HG03432 (cell line): ENCODE data around the gene NKAIN1.

Source experiments
- ATAC-seq: cut with Tn5 transposase; IDR thresholded peaks from one replicate; pipeline ENCODE4 v1.9.1; 2021; ENCODE audit warnings: mild to moderate bottlenecking, moderate library complexity; ENCODE audit not compliant: unreplicated experiment

The NKAIN1 gene

DNA sequence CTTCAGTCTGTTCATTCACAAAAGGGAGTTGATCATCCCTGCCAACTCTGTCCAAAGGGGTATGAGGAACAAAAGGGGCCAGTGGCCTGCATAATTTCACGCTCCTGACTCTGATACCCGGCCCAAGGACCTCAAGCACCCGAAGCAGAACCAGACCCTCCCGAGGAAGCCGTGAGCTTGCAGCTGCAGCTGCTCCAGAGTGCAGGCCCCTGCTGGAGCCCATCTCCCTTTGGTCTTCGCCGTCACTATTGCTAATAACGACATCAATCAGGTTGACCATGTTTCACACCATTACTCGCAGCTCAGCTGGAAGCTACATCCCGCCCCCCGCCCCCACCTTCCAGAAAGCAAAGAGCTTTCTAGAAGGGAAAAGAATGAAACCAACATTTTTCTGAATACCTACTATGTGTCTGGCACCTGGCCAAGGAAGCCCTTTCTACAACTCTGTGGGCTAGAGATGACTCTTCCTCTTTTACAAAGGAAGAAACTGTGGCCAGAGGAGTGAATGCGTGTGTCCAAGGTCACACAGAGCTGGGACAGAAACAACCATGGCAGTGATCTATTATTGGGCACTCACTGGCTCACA lies 5.5 kb downstream of the NKAIN1 start:
- ATAC-seq: no peak

DNA sequence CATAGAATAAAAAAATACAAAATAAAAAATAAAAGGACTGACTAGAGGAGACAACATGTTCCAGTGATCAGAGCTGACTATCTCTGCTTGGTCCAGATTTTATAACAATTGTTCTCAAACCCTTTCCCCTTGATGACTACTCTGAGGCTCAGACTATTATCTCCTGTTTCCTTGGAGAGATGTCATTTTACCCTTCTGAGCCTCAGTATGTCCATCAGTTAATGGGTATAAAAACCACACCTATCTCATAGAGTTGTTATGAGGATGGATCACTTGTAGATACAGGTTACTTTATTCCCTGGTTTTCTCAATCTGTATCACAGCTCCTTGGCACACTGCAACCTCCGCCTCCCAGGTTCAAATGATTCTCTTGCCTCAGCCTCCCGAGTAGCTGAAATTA lies 7.0 kb downstream of the NKAIN1 start:
- ATAC-seq: no peak

DNA sequence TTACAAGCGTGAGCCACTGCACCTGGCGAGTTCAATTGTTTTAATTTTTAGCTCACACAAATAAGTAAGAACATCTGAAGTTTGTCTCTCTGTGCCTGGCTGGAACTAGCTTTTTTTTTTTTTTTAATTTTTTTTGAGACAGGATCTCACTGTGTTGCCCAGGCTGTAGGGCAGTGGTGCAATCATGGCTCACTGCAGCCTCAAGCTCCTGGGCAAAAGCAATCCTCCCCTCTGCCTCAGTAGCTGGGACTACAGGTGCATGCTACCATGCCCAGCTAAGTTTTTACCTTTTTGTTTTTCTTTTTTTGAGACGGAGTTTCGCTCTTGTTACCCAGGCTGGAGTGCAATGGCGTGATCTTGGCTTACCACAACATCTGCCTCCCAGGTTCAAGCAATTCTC lies 7.9 kb downstream of the NKAIN1 start:
- no peak for ATAC-seq

DNA sequence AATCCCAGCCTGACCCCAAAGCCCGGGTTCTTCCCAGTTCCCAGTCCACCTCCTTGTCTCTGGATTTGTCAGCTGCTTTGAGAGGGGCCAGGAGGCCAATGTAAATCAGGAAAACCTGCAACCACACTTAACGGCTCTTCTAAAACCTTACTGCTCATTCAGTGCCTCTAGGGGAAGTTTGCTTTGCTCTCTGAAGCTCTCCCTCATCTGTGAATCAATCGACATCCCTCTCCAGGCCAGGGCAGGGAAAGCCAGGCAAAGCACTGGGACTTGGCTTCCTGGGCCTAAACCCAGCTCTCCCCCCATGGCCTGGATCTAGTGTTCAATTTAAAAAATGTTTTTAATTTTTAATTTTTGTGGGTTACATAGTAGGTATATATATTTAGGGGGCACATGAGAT lies 9.3 kb downstream of the NKAIN1 start:
- ATAC-seq: no peak

DNA sequence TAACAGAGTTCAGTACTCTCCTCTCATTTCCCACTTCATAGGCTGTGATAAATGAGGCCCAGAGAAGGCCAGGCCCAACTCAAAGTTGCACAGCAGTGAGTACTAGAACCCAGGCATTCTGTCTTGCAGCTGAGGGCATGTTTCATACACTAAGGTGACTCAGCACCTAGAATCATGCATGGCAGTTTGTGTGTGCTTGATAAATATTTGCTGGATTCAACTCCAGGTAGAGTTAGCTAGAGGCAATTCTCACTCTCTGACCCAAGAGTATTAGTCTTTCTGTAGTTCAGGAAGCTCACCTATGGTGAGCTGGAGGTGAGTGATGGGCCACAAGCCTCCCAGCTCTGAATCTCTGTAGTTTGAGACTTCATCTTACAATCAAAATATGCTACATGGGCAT lies 10.7 kb downstream of the NKAIN1 start:
- no peak for ATAC-seq

DNA sequence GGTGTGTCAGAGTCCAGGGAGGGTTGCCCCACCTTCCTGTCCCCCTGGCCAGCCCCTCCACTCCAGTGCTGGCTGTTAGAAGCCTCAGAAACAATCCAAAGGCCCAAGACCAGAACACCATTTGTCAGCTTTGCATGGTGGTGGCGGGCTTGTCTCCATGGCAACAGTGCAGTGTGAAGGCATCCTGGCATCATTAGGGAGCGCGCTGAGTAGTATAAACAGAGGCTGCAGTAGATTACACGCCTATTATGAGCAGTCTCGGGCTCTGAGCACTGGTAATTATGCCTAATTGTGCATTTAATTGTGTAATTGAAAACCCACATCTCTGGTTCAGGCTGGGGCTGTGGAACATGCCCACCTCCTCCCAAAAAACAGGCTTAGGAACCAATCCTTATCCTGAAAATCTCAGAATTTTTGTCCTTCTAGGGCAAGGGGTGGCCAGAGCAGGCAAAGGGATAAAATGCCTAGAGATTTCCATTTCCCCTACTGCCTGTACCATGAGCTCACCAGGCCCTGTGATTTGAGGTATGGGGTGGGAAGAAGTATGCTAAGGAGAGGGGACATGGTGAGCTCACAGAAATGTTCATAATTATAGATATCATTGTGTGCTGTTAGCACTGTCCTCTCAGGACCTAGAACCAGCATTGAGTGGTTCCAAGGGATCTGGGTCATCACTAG lies 11.7 kb downstream of the NKAIN1 start:
- ATAC-seq: no peak

DNA sequence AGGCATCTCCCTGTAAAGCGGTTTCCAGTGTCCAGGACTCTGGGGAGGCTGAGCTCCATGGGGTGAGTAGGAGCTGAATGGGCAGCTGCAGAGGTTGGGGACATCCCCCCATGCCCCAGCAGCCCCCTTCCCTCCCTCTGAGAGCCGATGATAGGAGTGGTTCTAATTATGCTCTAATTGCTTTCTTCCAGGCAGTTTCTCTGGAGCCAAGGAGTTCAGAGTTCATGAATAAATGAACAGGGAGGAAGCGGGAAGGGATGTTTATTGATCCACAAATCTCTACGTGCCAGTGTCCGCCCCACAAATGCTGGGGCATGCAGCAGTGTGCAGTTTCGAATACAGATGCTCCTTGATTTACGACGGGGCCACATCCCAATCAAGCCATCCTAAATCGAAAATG lies 15.6 kb downstream of the NKAIN1 start:
- no peak for ATAC-seq

DNA sequence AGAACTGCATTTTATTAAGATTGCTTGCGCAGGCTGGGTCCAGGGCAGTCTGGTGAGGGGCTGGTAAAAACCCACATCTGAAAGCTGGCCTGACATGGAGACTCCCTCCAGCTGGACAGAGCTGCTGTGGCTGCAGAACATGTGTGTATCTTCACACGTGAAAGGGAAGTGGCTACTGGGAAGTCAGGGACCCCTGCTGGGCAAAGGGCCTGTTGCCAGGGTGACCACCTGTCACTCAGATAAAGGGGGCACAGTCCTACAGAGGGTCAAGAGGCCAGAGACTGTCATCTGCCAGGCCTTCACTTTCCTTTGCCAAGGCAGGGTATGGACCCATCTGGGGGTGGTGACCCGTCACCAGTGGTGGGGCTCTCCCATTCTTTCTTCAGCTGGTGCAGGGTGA lies 17.5 kb downstream of the NKAIN1 start:
- no peak for ATAC-seq

DNA sequence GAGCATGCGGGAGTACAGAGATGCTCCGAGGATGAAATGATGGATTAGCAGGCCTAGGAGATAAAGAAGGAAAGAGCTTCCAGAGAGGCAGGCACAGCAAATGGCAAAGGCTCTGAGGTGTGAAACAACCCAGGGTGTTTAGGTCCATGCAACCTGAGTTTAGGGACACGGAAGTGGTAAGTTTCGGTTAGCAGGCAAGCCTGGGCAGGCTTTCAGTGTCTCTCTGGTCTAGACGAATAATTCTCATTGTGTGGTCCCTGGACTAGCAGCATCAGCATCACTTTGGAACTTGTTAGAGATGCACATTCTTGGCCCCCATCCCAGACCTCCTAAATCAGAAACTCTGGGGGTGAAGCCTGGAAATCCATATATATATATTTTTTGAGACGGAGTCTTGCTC lies 18.6 kb downstream of the NKAIN1 start:
- ATAC-seq: no peak

DNA sequence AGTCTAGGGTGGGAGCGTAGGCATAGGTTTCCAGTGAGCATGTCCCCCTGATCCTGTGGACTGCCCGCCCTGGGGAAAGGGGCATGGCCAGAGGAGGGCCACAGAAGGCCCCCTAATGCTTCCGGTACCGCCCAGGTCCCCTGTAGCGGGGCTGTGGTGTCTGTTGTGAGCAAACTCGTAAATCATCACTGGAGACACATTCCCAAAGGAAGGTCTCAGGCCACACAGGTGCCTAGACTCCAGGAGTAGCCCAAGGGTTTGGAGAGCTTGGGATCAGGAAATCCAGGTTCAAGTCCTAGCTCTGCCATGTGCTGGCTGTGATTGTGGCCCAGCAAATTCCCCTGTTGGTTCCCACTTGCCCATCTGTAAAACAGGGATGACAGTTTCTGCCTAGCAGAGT lies 20.2 kb downstream of the NKAIN1 start:
- ATAC-seq: no peak

DNA sequence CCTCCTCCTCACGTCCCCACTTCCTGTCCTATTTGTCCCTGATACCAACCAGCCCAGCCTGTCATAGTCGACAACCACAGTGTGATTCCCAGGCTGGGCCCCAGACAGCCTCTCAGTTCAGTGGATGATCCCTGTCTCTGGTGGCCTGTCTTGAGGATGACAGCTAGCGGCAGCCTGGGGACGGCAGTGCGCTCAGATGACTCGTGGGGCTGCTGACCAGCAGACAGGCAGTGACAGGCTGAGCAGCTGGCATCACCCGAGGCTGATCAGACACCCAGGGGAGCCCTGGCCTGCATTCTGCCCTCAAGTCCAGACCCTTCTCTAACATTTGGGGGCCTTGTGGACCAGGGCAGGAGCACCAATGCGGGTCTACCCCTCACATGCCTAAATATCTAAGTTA lies 21.0 kb downstream of the NKAIN1 start:
- ATAC-seq: no peak

DNA sequence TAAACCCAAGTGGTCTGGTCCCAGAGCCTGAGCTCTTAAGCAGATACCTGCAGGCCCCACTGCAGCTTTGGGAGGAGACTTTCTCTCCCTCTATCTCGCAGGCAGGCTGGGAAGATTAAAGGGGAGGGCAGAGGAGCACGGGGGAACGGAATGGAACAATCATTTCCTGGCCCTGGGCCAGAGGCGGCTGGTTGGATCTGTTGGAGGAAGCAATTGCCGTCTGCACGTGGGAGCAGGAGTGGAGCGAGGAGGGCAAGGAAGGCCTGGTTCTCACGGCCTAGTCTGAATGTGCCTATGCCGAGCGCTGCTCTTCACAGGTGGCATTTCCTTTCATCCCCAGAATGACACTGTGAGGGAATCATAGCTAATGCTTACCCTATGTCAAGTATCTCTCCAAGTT lies 23.7 kb downstream of the NKAIN1 start:
- ATAC-seq: no peak

DNA sequence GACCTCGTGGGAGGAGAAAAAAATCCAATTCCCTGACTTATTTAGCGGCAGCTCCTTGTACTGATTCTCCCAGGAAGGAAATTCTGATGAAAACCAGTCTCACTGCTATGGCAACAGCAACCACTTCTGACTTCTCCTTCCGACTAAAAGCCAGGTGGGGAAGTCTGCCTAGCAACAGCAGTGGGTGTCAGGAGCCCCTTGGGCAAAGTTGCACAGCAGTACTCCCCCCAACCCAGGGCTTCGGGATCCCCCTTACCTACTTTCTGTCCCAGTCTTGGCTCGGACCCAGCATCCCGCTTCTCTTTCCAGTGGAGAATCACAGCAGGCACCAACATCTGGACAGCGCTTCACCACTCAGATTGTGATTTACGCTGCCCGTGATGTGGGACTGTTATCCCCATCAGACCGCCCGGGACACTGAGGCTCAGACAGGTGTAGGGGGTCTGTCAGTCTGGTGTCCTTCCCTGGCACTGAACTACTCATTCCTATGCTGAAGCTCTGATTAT lies 24.6 kb downstream of the NKAIN1 start:
- no peak for ATAC-seq

DNA sequence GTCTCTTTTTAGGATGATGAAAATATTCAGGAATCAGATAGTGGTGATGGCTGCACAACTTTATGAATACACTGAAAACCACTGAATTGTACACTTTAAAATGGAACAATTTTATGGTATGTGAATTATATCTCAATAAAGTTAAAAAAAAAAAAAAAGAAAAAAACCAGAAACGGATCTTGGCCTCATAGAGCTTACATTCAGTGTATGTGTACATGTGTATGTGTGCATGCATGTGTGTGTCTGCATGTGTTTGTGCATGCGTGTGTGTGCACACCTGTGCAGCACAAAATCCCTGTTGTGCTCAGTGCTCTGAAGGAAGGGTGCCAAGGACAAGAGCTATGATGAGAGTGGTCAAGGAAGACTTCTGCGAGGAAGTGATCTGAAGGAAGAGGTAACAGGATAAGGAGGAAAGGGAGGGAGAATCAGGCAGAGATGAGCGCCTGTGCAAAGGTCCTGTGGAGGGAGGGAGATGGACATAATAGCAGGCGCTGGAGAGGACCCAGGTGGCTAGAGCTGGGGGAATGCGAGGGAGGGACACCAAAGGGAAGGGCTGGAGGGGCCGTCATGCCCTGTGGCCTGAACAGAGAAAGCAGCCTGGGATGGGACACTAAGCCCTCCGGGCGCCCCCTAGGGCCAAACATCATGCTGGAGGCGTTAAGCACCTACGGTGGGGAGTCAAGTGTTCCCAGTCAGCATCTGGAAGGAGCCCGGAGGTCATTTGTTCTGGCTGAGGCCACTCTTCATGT lies 25.2 kb downstream of the NKAIN1 start:
- ATAC-seq: no peak

DNA sequence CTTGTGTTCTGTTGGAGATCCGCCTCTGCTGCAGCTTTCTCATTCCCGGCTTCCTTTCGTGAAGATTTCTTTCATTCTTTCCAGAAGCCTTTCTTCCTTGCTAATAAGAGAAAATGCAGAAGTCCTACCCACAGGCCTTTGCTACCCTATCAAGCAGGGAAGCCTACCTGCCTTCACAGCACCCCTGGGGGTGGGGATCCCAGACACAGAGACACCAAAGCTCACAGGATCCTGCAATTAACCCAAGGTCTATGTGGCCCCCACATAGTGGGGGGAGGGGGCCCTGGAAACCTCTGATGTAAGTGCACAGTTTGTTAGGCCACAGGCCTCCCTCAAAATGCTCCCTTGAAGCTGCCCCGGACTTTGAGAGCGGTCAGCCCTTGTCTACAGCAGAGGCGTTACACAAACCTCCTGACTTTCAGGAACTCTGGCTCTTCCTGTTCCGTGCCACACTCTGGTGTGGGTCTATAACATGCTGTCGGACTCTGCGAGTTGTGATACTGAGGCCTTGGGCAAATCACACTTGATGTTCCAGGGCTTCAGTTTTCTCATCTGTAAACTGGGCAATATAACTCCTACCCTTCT lies 31.2 kb downstream of the NKAIN1 start:
- no peak for ATAC-seq

DNA sequence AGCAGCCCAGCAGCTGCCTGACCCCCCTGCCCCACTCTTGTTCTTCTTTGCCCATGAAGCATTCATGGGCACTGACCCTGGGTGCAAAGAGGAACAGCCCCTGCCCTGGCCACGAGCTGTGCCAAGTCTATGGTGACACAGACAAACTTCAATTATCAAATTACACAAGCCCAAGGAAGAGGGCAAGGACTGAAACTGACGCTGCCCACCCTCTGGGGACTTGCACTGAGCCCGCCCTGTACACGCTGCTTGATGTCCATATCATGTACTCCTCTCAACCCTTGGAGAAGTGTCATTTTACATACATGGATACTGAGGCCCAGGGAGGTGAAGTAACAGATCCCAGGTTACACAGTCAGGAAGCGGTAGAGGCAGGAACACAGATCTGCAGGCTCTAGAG lies 32.1 kb downstream of the NKAIN1 start:
- no peak for ATAC-seq

DNA sequence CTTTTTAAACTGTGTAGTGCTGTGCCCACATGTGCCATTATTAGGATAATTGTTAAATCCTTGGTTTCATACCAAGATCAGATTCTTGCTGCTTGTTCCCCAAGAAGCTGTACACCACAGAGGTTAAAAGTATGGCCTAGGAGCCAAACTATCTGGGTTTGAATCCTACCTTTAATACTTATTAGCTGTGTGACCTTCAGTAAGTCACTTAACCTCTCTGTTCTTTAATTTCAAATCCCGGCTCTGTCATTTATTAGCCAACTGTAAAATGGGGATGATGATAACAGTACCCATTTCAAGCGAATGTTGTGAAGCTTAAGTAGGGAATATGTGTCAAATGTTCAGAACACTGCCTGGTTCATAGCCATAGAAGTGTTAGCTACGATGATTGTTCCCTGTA lies 32.6 kb downstream of the NKAIN1 start:
- ATAC-seq: no peak

DNA sequence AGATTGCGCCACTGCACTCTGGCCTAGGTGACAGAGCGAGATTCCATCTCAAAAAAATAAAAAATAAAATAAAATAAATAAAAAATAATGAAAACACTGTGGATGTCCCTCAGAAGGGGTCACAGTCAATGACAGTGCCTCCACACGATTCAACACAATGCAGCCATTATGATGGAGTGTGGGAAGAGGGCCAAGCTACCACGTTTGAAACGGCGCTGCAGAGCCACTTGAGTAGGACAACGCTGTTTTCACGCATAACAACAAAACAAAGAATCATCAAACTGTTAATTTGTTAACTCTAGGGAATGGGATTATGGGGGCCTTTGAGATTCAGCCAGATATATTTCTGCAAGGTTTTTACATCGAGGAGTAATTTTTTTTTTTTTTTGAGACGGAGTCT lies 36.5 kb downstream of the NKAIN1 start:
- no peak for ATAC-seq

DNA sequence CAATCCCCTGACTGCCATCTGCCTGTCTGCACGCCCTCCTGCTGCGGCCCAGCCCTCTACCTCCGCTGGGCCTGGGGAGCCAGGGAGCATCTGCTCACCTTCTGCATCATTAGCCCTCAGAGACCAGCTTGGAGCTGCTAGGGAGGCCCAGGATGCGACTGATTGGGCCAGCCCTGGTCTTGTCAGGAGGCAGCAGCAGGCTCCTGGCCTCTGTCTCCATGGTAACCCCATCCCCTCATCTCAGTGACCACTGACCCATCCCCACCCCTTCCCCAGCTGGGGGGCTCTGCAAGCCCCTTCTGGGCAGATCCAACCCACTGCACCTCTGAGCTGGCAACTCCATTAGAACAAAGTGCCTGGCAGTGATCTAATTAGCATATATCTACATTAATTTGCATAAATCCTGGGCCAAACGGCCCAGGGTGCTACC lies 37.7 kb downstream of the NKAIN1 start:
- ATAC-seq: no peak

DNA sequence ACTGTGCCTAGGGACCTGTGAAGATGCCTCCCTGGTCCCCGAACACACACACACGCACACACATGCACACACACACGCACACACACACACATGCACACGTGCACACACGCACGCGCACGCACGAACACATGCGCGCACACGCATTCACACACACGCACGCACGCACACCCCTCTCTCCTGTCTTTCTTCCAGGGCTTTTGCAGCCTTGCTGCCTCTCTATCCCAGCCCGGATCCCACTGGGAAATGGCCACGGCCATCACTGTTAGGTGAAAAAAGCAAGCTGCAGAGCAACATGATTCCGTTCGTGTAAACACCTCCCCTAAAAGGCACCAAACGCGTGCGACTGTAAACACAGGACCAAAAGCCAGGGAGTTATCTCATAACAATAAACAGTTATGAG lies 39.7 kb downstream of the NKAIN1 start:
- ATAC-seq: no peak

DNA sequence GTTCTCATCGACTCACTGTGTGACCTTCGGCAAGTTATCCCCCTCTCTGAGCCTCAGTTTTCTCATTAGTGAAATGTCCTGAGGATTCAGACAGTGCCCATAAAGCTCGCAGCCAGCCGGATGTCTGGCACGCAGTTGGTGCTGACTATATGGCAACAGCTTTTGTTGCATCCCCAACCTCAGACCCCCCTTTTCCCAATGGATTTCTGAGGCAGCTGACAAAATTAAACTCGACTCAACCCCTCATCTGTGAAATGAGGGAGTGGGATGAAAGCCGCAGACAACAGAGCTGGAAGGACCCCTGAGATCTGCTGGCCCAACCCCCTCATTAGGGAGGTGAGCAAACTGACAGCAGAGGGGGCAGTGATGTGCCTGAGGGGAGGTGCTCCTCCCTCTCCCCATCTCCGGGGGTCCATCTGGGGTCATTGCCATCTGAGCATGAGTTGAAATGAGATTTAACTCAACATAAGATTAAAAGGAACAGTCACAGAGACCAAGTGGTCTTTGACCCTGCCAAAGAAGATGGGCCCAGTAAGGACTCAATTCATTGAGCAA lies 40.4 kb downstream of the NKAIN1 start:
- ATAC-seq: no peak

DNA sequence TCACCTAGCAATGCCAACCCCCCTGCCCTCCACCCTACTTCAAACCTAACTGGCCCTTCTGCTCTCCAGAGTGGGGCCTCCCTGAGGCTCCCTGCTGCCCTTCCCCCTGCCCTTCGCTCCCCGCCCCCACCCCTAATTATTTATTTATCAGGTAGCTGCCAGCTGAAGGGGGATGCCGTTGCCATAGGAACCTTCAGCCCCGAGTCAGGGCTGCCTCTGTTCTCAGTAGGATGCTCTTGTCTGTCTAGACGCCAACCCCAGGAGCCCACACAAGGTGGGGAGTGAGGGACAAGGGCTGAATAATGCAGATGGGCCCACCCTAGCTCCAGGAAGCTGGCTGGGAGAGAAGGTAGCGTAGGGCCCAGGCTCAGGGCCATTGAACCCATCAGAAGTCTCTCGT lies 41.1 kb downstream of the NKAIN1 start:
- ATAC-seq: no peak
